OCI-LY1 (cell line): Measurements from ENCODE around the gene PPCS.

Source experiments
- H2AFZ ChIP-seq: fragments of 200-600 bp; sonication (generic), shearing (Covaris generic); 2 replicates; pipeline ENCODE4 v1.6.0; 2014; ENCODE audit warnings: antibody characterized with exemption, mild to moderate bottlenecking, low read length
- H3F3A ChIP-seq: fragments of 200-600 bp; sonication (generic), shearing (Covaris generic); 2 replicates; pipeline ENCODE4 v1.6.0; 2014; ENCODE audit warnings: mild to moderate bottlenecking, antibody characterized with exemption, low read length, moderate library complexity; ENCODE audit not compliant: insufficient read depth
- H3K27ac ChIP-seq: fragments of 200-600 bp; sonication (generic); 2 replicates; pipeline ENCODE4 v1.5.1; 2014; ENCODE audit warnings: low read length, mixed run types, mild to moderate bottlenecking, low read depth; ENCODE audit not compliant: poor library complexity, severe bottlenecking
- H3K27me3 ChIP-seq: fragments of 200-600 bp; sonication (generic); 2 replicates; pipeline ENCODE4 v1.6.0; 2014; ENCODE audit warnings: antibody characterized with exemption, mild to moderate bottlenecking, low read length, moderate library complexity; ENCODE audit not compliant: insufficient read depth
- H3K36me3 ChIP-seq: fragments of 200-600 bp; sonication (generic); 2 replicates; pipeline ENCODE4 v1.6.1; 2014; ENCODE audit warnings: mild to moderate bottlenecking, antibody characterized with exemption, low read length, moderate library complexity, mixed read lengths; ENCODE audit not compliant: insufficient read depth
- H3K4me1 ChIP-seq: fragments of 200-600 bp; sonication (generic); 2 replicates; pipeline ENCODE4 v1.5.1; 2014; ENCODE audit warnings: mild to moderate bottlenecking, low read length, moderate library complexity; ENCODE audit not compliant: insufficient read depth, severe bottlenecking
- H3K4me2 ChIP-seq: fragments of 200-600 bp; sonication (generic), shearing (Covaris generic); 2 replicates; pipeline ENCODE4 v1.6.1; 2014; ENCODE audit warnings: low read length
- H3K4me3 ChIP-seq: fragments of 200-600 bp; sonication (generic); 2 replicates; pipeline ENCODE4 v1.5.1; 2014; ENCODE audit warnings: low read length, low read depth, mild to moderate bottlenecking, mixed read lengths; ENCODE audit not compliant: poor library complexity, severe bottlenecking
- H3K79me2 ChIP-seq: fragments of 200-600 bp; shearing (Covaris generic); 2 replicates; pipeline ENCODE4 v1.6.1; 2016; ENCODE audit warnings: mixed run types, low read length, mixed read lengths; ENCODE audit not compliant: insufficient read depth
- H3K9ac ChIP-seq: fragments of 200-600 bp; sonication (generic), shearing (Covaris generic); 2 replicates; pipeline ENCODE4 v1.6.1; 2014; ENCODE audit warnings: mild to moderate bottlenecking, low read length, mixed read lengths
- H3K9me2 ChIP-seq: fragments of 200-600 bp; sonication (generic), shearing (Covaris generic); 2 replicates; pipeline ENCODE4 v1.6.1; 2014; ENCODE audit warnings: low read depth, mild to moderate bottlenecking, low read length, mixed read lengths
- H3K9me3 ChIP-seq: fragments of 200-600 bp; shearing (Covaris generic); 2 replicates; pipeline ENCODE4 v1.6.1; 2014; ENCODE audit warnings: low read length, mixed read lengths
- H4K20me1 ChIP-seq: fragments of 200-600 bp; sonication (generic), shearing (Covaris generic); 2 replicates; pipeline ENCODE4 v1.6.0; 2016; ENCODE audit warnings: mild to moderate bottlenecking, low read length; ENCODE audit not compliant: insufficient read depth
- CTCF ChIP-seq: fragments of 200-600 bp; sonication (generic), shearing (Covaris generic); IDR thresholded peaks from 2 replicates; pipeline ENCODE4 v1.5.1; 2017; ENCODE audit warnings: mild to moderate bottlenecking, antibody characterized with exemption, low read length, moderate library complexity, mixed read lengths
- EZH2 ChIP-seq: fragments of 200-600 bp; sonication (generic), shearing (Covaris generic); IDR thresholded peaks from 2 replicates; pipeline ENCODE4 v1.8.0; 2017; ENCODE audit warnings: borderline replicate concordance, mixed run types, mild to moderate bottlenecking, antibody characterized with exemption, low read length, moderate library complexity, mixed read lengths

Gene PPCS

DNA sequence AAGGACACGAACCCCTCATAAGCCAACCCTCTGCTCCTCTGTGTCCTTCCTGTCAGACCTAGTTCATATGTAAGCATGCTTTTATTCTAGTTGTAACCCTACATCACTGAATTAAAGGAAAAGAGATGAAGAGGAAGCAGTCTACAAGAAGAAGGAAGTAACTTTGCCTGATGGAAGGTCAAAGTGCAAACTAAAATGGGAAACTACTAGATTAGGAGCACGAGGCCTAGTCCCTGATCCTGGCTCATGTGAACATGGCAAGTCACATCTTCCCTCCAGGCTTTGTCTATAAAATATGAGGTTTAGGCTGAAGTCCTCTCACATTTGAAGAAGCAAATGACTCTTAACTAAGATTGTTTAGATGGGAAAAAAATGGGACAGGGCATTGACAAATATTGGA, 13.7 kb upstream of the PPCS start:
- Histone ChIP-seq H3K9me3 (no peaks in the 10 kb centered on the region), H3K4me2 (no peak overlapping the region), H3K4me1 (no peaks in the 10 kb centered on the region), H3K4me3 (no peak overlapping the region), H3K36me3 (no peaks in the 10 kb centered on the region), H3K27ac (no peak overlapping the region), H3K79me2 (no peaks in the 10 kb centered on the region), H3K27me3 (no peaks in the 10 kb centered on the region; the same call in 1 of the 2 replicates), H3K9ac (no peak overlapping the region), H2AFZ (no peak overlapping the region), H3F3A (no peaks in the 10 kb centered on the region), H3K9me2 (no peaks in the 10 kb centered on the region), H4K20me1 (no peaks in the 10 kb centered on the region)
- TF ChIP-seq EZH2 (no peak), CTCF (no peak)

- Histone ChIP-seq H2AFZ (no peak overlapping the region), H3K9me3 (no peaks in the 10 kb centered on the region), H3K4me3 (no peak overlapping the region), H3K9me2 (no peaks in the 10 kb centered on the region), H3K27ac (no peak overlapping the region), H4K20me1 (no peaks in the 10 kb centered on the region), H3K36me3 (no peaks in the 10 kb centered on the region; the same call in 1 of the 2 replicates), H3K4me1 (no peaks in the 10 kb centered on the region), H3K9ac (no peak overlapping the region), H3K79me2 (no peaks in the 10 kb centered on the region), H3F3A (no peaks in the 10 kb centered on the region), H3K4me2 (no peak overlapping the region), H3K27me3 (no peaks in the 10 kb centered on the region)
- no peak for TF ChIP-seq CTCF
- no peak for TF ChIP-seq EZH2
These were observed 7.1 kb upstream of the PPCS start for GRCh38 chr1:42449256-42449655.

DNA sequence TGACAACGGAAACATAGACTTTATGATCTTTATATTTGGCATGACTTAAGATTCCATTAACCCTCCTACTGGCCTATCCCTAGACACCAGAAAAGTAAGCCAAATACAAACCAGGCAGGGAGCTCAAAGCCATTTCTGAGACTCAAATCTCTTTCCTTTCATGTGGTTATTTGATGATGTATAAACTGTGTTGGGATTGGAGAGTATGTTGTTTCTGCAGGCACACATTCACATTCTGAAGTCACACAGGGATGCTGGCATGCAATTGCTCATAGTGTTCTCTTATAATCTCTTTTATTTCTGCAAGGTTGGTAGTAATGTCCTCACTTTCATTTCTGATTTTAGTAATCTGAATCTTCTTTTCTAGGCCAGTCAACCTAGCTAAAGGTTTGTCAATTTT, 6.3 kb upstream of the PPCS start:
- TF ChIP-seq CTCF = no peak
- TF ChIP-seq EZH2 = no peak
- Histone ChIP-seq H3K79me2 (no peaks in the 10 kb centered on the region), H3K4me2 (no peak overlapping the region), H3K9ac (no peak overlapping the region), H4K20me1 (no peaks in the 10 kb centered on the region), H2AFZ (no peak overlapping the region), H3K9me3 (no peaks in the 10 kb centered on the region), H3K4me3 (no peak overlapping the region), H3K9me2 (no peaks in the 10 kb centered on the region), H3K27me3 (no peaks in the 10 kb centered on the region), H3F3A (no peaks in the 10 kb centered on the region), H3K27ac (no peak overlapping the region), H3K36me3 (no peaks in the 10 kb centered on the region; the same call in 1 of the 2 replicates), H3K4me1 (no peaks in the 10 kb centered on the region)
